ENCODE measurements around the gene SFXN5. TPM values are rescaled to one million over a fixed set of nuclear protein-coding genes. Genes with fewer than 3 reads are reported as not detected.

SFXN5 gene
- total RNA-seq, 1 donor from 2014 or later, result 9.5 TPM

- DNase-seq (ENCODE audit: low spot score), result no peak
- Mint-ChIP-seq H3K36me3 (ENCODE audit: low read depth) (no peaks in the 10 kb centered on the region), H3K9me3 (no peaks in the 10 kb centered on the region), H3K27me3 (ENCODE audit: insufficient read depth) (no peaks in the 10 kb centered on the region), H3K4me1 (ENCODE audit: low read depth) (no peaks in the 10 kb centered on the region), H3K4me3 (no peak overlapping the region), H3K27ac (no peak overlapping the region)
- intact Hi-C loops (cut with micrococcal nuclease), result no loop called here
Observed at GRCh38 chr2:73080321-73081131, 9.0 kb upstream of the SFXN5 start.

DNA sequence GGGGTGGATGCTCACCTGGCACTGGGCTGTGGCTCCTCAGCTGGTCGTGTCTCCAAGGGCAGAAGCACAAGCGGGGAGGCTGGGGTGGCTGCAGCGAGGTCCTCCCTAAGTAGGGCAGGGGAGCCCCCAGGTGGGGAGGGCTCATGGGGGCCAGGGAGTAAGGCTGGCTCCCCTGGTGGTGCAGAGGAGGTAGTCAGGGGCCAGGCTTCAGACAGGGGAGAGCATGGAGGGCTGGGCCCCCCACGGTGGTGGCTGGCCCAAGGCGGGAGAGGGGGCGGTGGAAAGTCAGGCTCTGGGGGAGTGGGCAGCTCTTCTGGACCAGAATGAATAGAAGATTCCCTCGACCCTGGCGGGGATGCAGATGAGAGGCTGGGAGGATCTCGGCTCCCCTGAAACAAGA lies 8.1 kb upstream of the SFXN5 start:
- H3K4me1 Mint-ChIP-seq (ENCODE audit: low read depth), result no peaks in the 10 kb centered on the region
- no peak overlapping the region for H3K4me3 Mint-ChIP-seq
- DNase-seq (ENCODE audit: low spot score), result no peak
- H3K27me3 Mint-ChIP-seq (ENCODE audit: insufficient read depth), result no peaks in the 10 kb centered on the region
- H3K36me3 Mint-ChIP-seq (ENCODE audit: low read depth), result no peaks in the 10 kb centered on the region
- H3K9me3 Mint-ChIP-seq, result no peaks in the 10 kb centered on the region
- intact Hi-C loops (cut with micrococcal nuclease), result no loop called here
- no peak overlapping the region for H3K27ac Mint-ChIP-seq

DNA sequence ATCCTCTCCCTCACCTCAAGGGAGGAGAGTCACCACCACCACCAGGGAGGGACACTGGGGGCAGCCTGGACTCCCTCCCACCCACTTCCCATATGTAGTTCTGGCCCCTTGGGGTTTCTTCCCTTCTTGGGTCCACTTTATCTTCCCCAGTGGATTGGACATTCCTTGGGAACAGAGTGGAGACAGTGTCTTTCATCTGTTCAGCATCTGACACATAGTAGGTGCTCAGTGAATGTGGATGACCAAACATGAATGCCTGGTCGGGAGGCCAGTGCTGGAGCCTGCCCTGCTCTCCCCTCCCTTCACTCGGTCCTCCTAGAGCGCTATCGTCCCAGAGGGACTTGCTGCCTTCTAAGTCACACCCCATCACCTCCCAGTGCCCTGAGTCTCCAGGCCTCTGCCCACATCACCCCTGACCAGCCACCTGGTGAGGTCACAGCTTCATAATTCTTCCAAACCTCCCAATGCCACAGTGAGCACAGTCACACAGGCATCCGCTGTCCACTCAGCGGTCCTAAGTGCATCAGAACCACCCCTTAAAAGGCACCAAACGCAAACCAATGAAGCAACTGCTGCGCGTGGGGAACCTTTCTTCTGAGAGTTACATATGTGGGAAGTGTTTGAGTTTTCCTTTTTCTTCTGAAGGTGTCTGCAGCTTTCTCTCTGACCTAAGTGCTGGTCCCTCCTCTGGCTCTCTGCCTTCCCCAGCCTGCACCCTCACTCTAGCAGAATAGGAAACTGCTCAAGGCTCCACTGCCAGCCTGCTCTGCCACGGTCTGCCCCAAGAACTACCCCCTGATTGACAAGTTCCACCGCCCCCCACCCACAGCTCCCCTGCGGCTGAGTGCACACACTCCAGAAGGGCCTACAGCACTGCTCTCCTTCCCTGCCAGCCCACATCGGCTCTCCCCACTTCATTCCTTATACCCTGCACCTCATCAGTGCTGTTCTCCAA lies 7.2 kb upstream of the SFXN5 start:
- Mint-ChIP-seq H3K27ac (no peak overlapping the region), H3K4me1 (ENCODE audit: low read depth) (no peaks in the 10 kb centered on the region), H3K4me3 (no peak overlapping the region), H3K36me3 (ENCODE audit: low read depth) (peaks cover 2% of the 10 kb centered on the region), H3K9me3 (no peaks in the 10 kb centered on the region), H3K27me3 (ENCODE audit: insufficient read depth) (no peaks in the 10 kb centered on the region)
- intact Hi-C loops (cut with micrococcal nuclease), result no loop called here
- no peak for DNase-seq (ENCODE audit: low spot score)

- H3K4me3 Mint-ChIP-seq, result no peak overlapping the region
- intact Hi-C loops (cut with micrococcal nuclease), result loop anchor here (2.0 kb wide), 1 partner anchor 129 kb away; no protein-coding TSS in a partner anchor
- H3K27me3 Mint-ChIP-seq (ENCODE audit: insufficient read depth), result no peaks in the 10 kb centered on the region
- H3K36me3 Mint-ChIP-seq (ENCODE audit: low read depth), result peaks cover 2% of the 10 kb centered on the region
- no peaks in the 10 kb centered on the region for H3K9me3 Mint-ChIP-seq
- H3K27ac Mint-ChIP-seq, result no peak overlapping the region
- H3K4me1 Mint-ChIP-seq (ENCODE audit: low read depth), result peaks cover under 1% of the 10 kb centered on the region
- no peak for DNase-seq (ENCODE audit: low spot score)
Observed at GRCh38 chr2:73077424-73077795, 5.9 kb upstream of the SFXN5 start.

DNA sequence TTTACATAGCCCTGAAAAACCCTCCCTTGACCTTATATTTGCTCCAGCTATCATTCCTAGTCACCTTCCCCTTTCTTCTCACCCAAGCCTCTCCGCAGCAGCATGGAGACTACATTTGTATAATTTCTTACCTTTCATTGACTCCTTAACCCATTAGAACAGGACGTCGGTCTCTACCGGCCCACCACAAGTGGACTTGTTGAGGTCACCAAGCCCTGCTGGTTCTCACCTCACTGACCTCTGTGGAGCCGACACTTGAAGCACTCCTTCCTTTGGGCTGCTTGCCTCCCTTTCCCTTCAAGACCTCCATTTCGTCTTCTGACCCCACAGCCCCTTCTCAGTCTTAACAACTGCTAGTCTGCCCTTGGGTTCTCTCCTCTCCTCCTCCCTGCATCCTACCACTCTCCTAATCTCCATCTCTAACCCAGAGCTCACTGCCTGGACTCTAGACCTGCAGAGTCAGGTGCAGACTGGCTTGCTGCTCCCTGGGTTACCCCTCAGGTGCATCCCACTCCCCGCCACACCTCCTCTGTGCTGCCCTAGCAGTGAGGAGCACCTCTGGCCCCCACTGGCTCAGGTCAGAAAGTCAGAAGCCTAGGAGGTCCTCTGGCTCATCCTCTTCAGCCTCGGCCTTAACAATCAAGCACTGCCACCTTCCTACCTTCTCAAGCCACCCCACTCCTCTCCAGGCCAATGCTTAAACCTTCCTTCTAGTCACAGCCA lies 5.3 kb upstream of the SFXN5 start:
- DNase-seq (ENCODE audit: low spot score), result no peak
- Mint-ChIP-seq H3K36me3 (ENCODE audit: low read depth) (peaks cover 2% of the 10 kb centered on the region), H3K4me3 (no peak overlapping the region), H3K4me1 (ENCODE audit: low read depth) (peaks cover 6% of the 10 kb centered on the region), H3K9me3 (no peaks in the 10 kb centered on the region), H3K27ac (no peak overlapping the region), H3K27me3 (ENCODE audit: insufficient read depth) (no peaks in the 10 kb centered on the region)
- intact Hi-C loops (cut with micrococcal nuclease), result loop anchor here (2.0 kb wide), 1 partner anchor 130 kb away; no protein-coding TSS in a partner anchor

GRCh38 chr2:73075477-73076373 lies 4.2 kb upstream of the SFXN5 start:
- Mint-ChIP-seq H3K27me3 (ENCODE audit: insufficient read depth) (no peaks in the 10 kb centered on the region), H3K4me1 (ENCODE audit: low read depth) (peaks cover 9% of the 10 kb centered on the region), H3K9me3 (no peaks in the 10 kb centered on the region), H3K4me3 (no peak overlapping the region), H3K36me3 (ENCODE audit: low read depth) (peaks cover 2% of the 10 kb centered on the region), H3K27ac (no peak overlapping the region)
- intact Hi-C loops (cut with micrococcal nuclease), result loop anchor here (2.0 kb wide), 1 partner anchor 131 kb away; no protein-coding TSS in a partner anchor
- DNase-seq (ENCODE audit: low spot score), result no peak

DNA sequence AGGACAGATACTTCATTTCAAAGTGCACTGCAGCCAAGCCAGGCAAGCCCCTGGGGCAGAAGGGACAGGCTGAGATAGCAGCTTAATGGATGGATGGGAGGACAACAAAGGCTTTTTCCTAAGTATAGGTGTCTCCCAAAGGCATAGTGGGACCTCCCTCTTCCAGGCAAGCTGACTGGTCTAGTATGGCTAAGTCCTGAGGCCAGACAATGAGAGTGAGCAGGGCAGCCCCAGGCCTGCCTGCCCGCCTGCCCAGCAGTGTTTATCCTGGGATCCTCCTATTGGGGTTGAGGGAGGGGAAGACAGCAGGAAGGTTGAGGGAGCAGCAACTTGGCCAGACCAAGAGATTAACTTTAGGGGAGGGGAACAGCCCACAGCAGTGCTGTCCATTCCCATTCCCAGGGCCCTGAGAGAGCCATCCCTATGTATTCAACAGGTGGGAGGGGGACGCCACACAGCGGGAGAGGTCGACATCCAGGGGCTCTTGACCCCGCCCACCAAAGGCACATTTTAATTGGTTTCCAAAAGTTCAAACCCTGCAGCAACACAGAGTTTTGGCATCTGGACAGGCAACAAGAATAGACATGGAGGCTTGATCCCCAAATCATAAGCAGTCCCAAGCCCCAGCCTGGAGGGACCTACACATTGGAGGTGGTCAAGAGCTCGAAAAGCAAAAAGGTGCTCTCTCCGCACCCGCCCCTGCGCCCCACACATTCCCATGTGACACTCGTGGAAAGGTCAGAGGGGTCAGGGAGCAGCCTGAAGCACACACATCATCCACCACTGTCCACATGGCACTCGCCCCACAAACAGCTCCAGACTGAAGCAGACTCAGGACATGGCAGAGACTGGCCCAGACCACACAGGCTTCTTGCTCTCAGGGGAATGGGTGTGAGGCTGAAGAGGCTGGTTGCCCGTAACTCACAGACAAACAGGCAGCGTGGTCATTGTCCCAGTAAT lies 2.9 kb upstream of the SFXN5 start:
- H3K36me3 Mint-ChIP-seq (ENCODE audit: low read depth), result peaks cover 6% of the 10 kb centered on the region
- H3K27ac Mint-ChIP-seq, result no peak overlapping the region
- no peaks in the 10 kb centered on the region for H3K9me3 Mint-ChIP-seq
- H3K27me3 Mint-ChIP-seq (ENCODE audit: insufficient read depth), result peaks cover 10% of the 10 kb centered on the region
- H3K4me3 Mint-ChIP-seq, result no peak overlapping the region
- no peak for DNase-seq (ENCODE audit: low spot score)
- intact Hi-C loops (cut with micrococcal nuclease), result loop anchor here (5.0 kb wide), 1 partner anchor 88 kb away; no protein-coding TSS in a partner anchor
- H3K4me1 Mint-ChIP-seq (ENCODE audit: low read depth), result peaks cover 17% of the 10 kb centered on the region

GRCh38 chr2:73072416-73072815 lies 904 bp upstream of the SFXN5 start:
- Mint-ChIP-seq H3K27ac (peak overlapping the region; percentile 61), H3K9me3 (no peaks in the 10 kb centered on the region), H3K4me3 (peak overlapping the region; percentile 87), H3K36me3 (ENCODE audit: low read depth) (peaks cover 10% of the 10 kb centered on the region), H3K27me3 (ENCODE audit: insufficient read depth) (peaks cover 20% of the 10 kb centered on the region), H3K4me1 (ENCODE audit: low read depth) (peaks cover 28% of the 10 kb centered on the region)
- DNase-seq (ENCODE audit: low spot score), result no peak
- intact Hi-C loops (cut with micrococcal nuclease), result loop anchor here (5.0 kb wide), 1 partner anchor 90 kb away; no protein-coding TSS in a partner anchor

- intact Hi-C loops (cut with micrococcal nuclease), result loop anchor here (5.0 kb wide), 1 partner anchor 90 kb away; no protein-coding TSS in a partner anchor
- peak overlapping the region; percentile 87 for H3K4me3 Mint-ChIP-seq
- peaks cover 20% of the 10 kb centered on the region for H3K27me3 Mint-ChIP-seq (ENCODE audit: insufficient read depth)
- peaks cover 10% of the 10 kb centered on the region for H3K36me3 Mint-ChIP-seq (ENCODE audit: low read depth)
- peaks cover 28% of the 10 kb centered on the region for H3K4me1 Mint-ChIP-seq (ENCODE audit: low read depth)
- no peaks in the 10 kb centered on the region for H3K9me3 Mint-ChIP-seq
- no peak for DNase-seq (ENCODE audit: low spot score)
- H3K27ac Mint-ChIP-seq, result peak overlapping the region; percentile 61
Observed at GRCh38 chr2:73072129-73072395, 550 bp upstream of the SFXN5 start.

DNA sequence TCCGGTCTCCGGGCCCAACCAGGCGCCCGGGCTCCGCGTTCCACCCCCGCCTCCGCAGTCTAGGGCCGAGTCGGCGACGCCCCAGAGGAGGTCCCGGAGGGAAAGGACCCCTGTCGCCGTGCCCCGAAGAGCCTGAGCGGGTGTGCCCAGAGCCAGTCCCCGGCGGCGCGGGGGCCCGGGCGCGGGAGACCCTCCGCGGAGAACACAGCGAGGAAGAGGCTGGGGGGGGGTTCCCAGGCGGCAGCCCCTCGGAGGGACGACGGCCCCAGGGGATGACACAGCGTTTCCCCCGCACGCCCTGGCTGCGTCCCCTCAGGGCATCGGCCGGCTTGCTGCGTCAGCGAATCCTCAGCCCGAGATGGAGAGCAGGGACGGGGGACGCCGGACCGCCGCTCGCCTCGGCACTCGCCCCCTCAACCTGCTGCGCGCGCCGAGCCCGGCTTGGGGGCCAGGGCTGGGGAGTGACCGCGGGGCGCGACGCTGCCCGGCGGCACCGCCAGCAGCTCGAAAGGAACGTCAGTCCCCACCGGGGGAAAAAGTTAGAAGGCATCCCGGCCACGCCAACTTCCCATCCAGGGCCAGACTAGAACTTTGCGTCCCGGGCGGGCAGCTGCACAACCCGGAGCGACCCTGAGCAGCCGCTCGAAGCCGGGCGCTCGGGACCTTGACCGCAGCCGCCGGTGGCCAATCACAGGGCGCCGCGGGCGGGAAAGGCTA lies 711 bp downstream of the SFXN5 start:
- H3K4me1 Mint-ChIP-seq (ENCODE audit: low read depth), result peaks cover 32% of the 10 kb centered on the region
- peaks cover 10% of the 10 kb centered on the region for H3K36me3 Mint-ChIP-seq (ENCODE audit: low read depth)
- H3K9me3 Mint-ChIP-seq, result no peaks in the 10 kb centered on the region
- intact Hi-C loops (cut with micrococcal nuclease), result loop anchor here (1.0 to 5.0 kb wide), 12 partner anchors 14 to 1384 kb away; partner anchors contain the start of genes EGR4, INO80B, PRADC1 and SMYD5
- peak overlapping the region; percentile 87 for H3K4me3 Mint-ChIP-seq
- peaks cover 20% of the 10 kb centered on the region for H3K27me3 Mint-ChIP-seq (ENCODE audit: insufficient read depth)
- peak; percentile 24 for DNase-seq (ENCODE audit: low spot score)
- H3K27ac Mint-ChIP-seq, result peak overlapping the region; percentile 90
